WTC11 (cell line): ENCODE results near the gene ZNF425. TPM values are rescaled to one million over a fixed set of nuclear protein-coding genes. Genes with fewer than 3 reads are reported as not detected.
A peak's percentile ranks its signal among the peaks of the same experiment; 100 is the strongest.

Experiments used
- ATAC-seq: fragments of 200-7000 bp; cut with Tn5 transposase; 2 replicates; pipeline ENCODE4 v1.10.0; 2021; ENCODE audit warnings: mild to moderate bottlenecking, moderate library complexity
- CTCF ChIA-PET: fragments of 300-600 bp; sonication (Branson Sonifier 250); formaldehyde crosslinking; loops from one replicate; lab custom pipeline; 2021; ENCODE audit warnings: antibody characterized with exemption; lab: Charles Lee
- POLR2A ChIA-PET: fragments of 350-600 bp; sonication (Branson Sonifier 250); formaldehyde crosslinking; loops from one replicate; lab custom pipeline; 2021; ENCODE audit warnings: antibody characterized with exemption; lab: Charles Lee
- DNase-seq: peaks from one replicate; pipeline ENCODE4 v3.0.0; 2021; ENCODE audit warnings: low spot score
- H3K27ac Mint-ChIP-seq: 2 replicates; pipeline ENCODE4 v1.8.0; 2021; ENCODE audit warnings: mixed read lengths
- H3K27me3 Mint-ChIP-seq: 2 replicates; pipeline ENCODE4 v1.8.0; 2021; ENCODE audit warnings: low read depth, mild to moderate bottlenecking, moderate library complexity, mixed read lengths
- H3K36me3 Mint-ChIP-seq: 2 replicates; pipeline ENCODE4 v1.8.0; 2021; ENCODE audit warnings: mixed read lengths
- H3K4me1 Mint-ChIP-seq: 2 replicates; pipeline ENCODE4 v1.8.0; 2022; ENCODE audit warnings: mixed read lengths
- H3K4me3 Mint-ChIP-seq: 2 replicates; pipeline ENCODE4 v1.8.0; 2021; ENCODE audit warnings: mild to moderate bottlenecking, moderate library complexity, mixed read lengths
- H3K9me3 Mint-ChIP-seq: 2 replicates; pipeline ENCODE4 v1.8.0; 2021; ENCODE audit warnings: mixed read lengths
- ATF2 ChIP-seq: sonication (generic); formaldehyde crosslinking; IDR thresholded peaks from 2 replicates; pipeline ENCODE4 v1.8.1; 2022; ENCODE audit warnings: low read depth, missing genetic modification reagents, borderline replicate concordance
- E2F5 ChIP-seq: sonication (generic); formaldehyde crosslinking; IDR thresholded peaks from 2 replicates; pipeline ENCODE4 v1.8.1; 2022; ENCODE audit warnings: mild to moderate bottlenecking, moderate library complexity, missing genetic modification reagents
- ELF4 ChIP-seq: sonication (generic); formaldehyde crosslinking; IDR thresholded peaks from 2 replicates; pipeline ENCODE4 v1.8.1; 2022; ENCODE audit warnings: low read depth, mild to moderate bottlenecking, moderate library complexity, missing genetic modification reagents
- ERG ChIP-seq: fragments of 250-450 bp; sonication (Bioruptor Pico); IDR thresholded peaks from 2 replicates; pipeline ENCODE4 v1.8.0; 2021; ENCODE audit warnings: mild to moderate bottlenecking
- ESRRA ChIP-seq: sonication (generic); formaldehyde crosslinking; IDR thresholded peaks from 2 replicates; pipeline ENCODE4 v1.8.1; 2022; ENCODE audit warnings: mild to moderate bottlenecking, missing genetic modification reagents, borderline replicate concordance
- FOXK1 ChIP-seq: sonication (generic); formaldehyde crosslinking; IDR thresholded peaks from 2 replicates; pipeline ENCODE4 v1.8.0; 2022; ENCODE audit warnings: mild to moderate bottlenecking, moderate library complexity, missing genetic modification reagents
- JAZF1 ChIP-seq: fragments of 250-450 bp; sonication (Bioruptor Pico); IDR thresholded peaks from 2 replicates; pipeline ENCODE4 v1.9.0; 2021; ENCODE audit warnings: moderate library complexity, mild to moderate bottlenecking, inconsistent platforms
- JUN ChIP-seq: sonication (generic); formaldehyde crosslinking; IDR thresholded peaks from 2 replicates; pipeline ENCODE4 v1.8.0; 2023; ENCODE audit warnings: mild to moderate bottlenecking, missing genetic modification reagents
- MAX ChIP-seq: sonication (generic); formaldehyde crosslinking; IDR thresholded peaks from 2 replicates; pipeline ENCODE4 v1.8.0; 2022; ENCODE audit warnings: mild to moderate bottlenecking, missing genetic modification reagents
- MXD4 ChIP-seq: fragments of 250-450 bp; sonication (Bioruptor Pico); IDR thresholded peaks from 2 replicates; pipeline ENCODE4 v1.8.0; 2021; ENCODE audit warnings: mild to moderate bottlenecking, moderate library complexity, borderline replicate concordance
- RELA ChIP-seq: sonication (generic); formaldehyde crosslinking; IDR thresholded peaks from 2 replicates; pipeline ENCODE4 v1.8.1; 2022; ENCODE audit warnings: missing genetic modification reagents, mild to moderate bottlenecking, borderline replicate concordance
- ZNF138 ChIP-seq: sonication (generic); formaldehyde crosslinking; conservative IDR thresholded peaks from 2 replicates; pipeline ENCODE4 v1.8.1; 2022; ENCODE audit warnings: mild to moderate bottlenecking, moderate library complexity, missing genetic modification reagents
- ZNF317 ChIP-seq: sonication (generic); formaldehyde crosslinking; IDR thresholded peaks from 2 replicates; pipeline ENCODE4 v1.8.1; 2023; ENCODE audit warnings: low read depth, mild to moderate bottlenecking, moderate library complexity, missing genetic modification reagents, borderline replicate concordance
- ZNF423 ChIP-seq: fragments of 250-450 bp; sonication (Bioruptor Pico); IDR thresholded peaks from 2 replicates; pipeline ENCODE4 v2.1.2; 2022; ENCODE audit warnings: mild to moderate bottlenecking, moderate library complexity
- ZNF532 ChIP-seq: fragments of 250-450 bp; sonication (Bioruptor Pico); IDR thresholded peaks from 2 replicates; pipeline ENCODE4 v1.9.0; 2021; ENCODE audit warnings: mild to moderate bottlenecking, borderline replicate concordance
- total RNA-seq: library from RNA; stranded (reverse); gene quantifications from 3 replicates; pipeline ENCODE4 v1.2.3, GENCODE V29; 2021

ZNF425 gene
- total RNA-seq, 1 experiment from 2014 or later, result 3.8 TPM

GRCh38 chr7:149071182-149071635, 54.9 kb downstream of the ZNF425 start:
- H3K27ac Mint-ChIP-seq, result no peak overlapping the region; the same call in 1 of the 2 replicates
- no peak for TF ChIP-seq ATF2
- TF ChIP-seq RELA (CRISPR knock-in tag), result 0 out of 2 replicates have a peak, but pooled peaks have one; percentile 3
- no peak for TF ChIP-seq E2F5 (CRISPR knock-in tag)
- TF ChIP-seq ELF4 (CRISPR knock-in tag), result no peak
- peaks cover 7% of the 10 kb centered on the region; the same call in 1 of the 2 replicates for H3K4me1 Mint-ChIP-seq
- POLR2A ChIA-PET, result interaction anchor here (0.6 to 1.1 kb wide), 3 partner anchors 19 to 55 kb away, joined by 3 to 4 read pairs (median 3); partner anchors contain the start of genes PDIA4 and ZNF425
- H3K9me3 Mint-ChIP-seq, result no peaks in the 10 kb centered on the region
- H3K4me3 Mint-ChIP-seq, result no peak overlapping the region
- H3K36me3 Mint-ChIP-seq, result peaks cover 41% of the 10 kb centered on the region
- no peaks in the 10 kb centered on the region for H3K27me3 Mint-ChIP-seq
- ATAC-seq, result no peak
- no peak for DNase-seq
- CTCF ChIA-PET, result interaction anchor here (0.5 to 2.5 kb wide), 36 partner anchors 9 to 382 kb away, joined by 3 to 18 read pairs (median 4); partner anchors contain the start of genes PDIA4, ZNF282, ZNF398 and ZNF425

- peaks cover 41% of the 10 kb centered on the region for H3K36me3 Mint-ChIP-seq
- H3K4me3 Mint-ChIP-seq, result no peak overlapping the region
- H3K27ac Mint-ChIP-seq, result no peak overlapping the region
- ChIA-PET CTCF (interaction anchor here (1.2 to 2.5 kb wide), 6 partner anchors 9 to 191 kb away, joined by 3 to 18 read pairs (median 8); partner anchors contain the start of genes PDIA4, ZNF425 and ZNF783), POLR2A (no interaction called here)
- DNase-seq, result no peak
- H3K9me3 Mint-ChIP-seq, result no peaks in the 10 kb centered on the region
- TF ChIP-seq ZNF317 (CRISPR knock-in tag), result no peak
- no peak for TF ChIP-seq ZNF138 (CRISPR knock-in tag)
- TF ChIP-seq ESRRA, result no peak
- TF ChIP-seq FOXK1, result no peak
- no peak for TF ChIP-seq JUN (CRISPR knock-in tag)
- no peak for TF ChIP-seq ZNF532
- H3K4me1 Mint-ChIP-seq, result peaks cover 7% of the 10 kb centered on the region; the same call in 1 of the 2 replicates
- no peak for ATAC-seq
- H3K27me3 Mint-ChIP-seq, result no peaks in the 10 kb centered on the region
Measured at GRCh38 chr7:149070372-149071125, 55.6 kb downstream of the ZNF425 start.

- ChIA-PET CTCF (interaction anchor here (0.6 to 0.7 kb wide), 3 partner anchors 23 to 83 kb away, joined by 3 to 4 read pairs (median 3); partner anchors contain the start of gene ZNF786), POLR2A (interaction anchor here (0.6 kb wide), 1 partner anchor 16 kb away, joined by 3 read pairs; no protein-coding TSS in a partner anchor)
- Mint-ChIP-seq H3K9me3 (no peaks in the 10 kb centered on the region), H3K27ac (peak overlapping the region; percentile 92), H3K4me3 (peak overlapping the region; percentile 27), H3K36me3 (peaks cover 29% of the 10 kb centered on the region), H3K4me1 (peaks cover 7% of the 10 kb centered on the region; the same call in 1 of the 2 replicates), H3K27me3 (no peaks in the 10 kb centered on the region)
- DNase-seq (no peak), ATAC-seq (no peak)
- TF ChIP-seq ZNF423 (no peak), MAX (CRISPR knock-in tag) (no peak), ZNF138 (CRISPR knock-in tag) (no peak), ERG (CRISPR knock-in tag) (no peak), JAZF1 (no peak), MXD4 (no peak), ZNF532 (no peak)
Measured at GRCh38 chr7:149067869-149068268, 58.3 kb downstream of the ZNF425 start.
